Stimulated activated CD8-positive, alpha-beta memory T cell treated with anti-CD3 and anti-CD28 coated beads, Interleukin-4, amount 100 ng/mL, for 4 hours (primary cell): Measurements from ENCODE around the gene ZSCAN20.
"Not testable (repeated sequence)": the region's sequence is repeated elsewhere in the genome, so short reads cannot be mapped to it uniquely, and the experiment has no call there.

Experiments
- DNase-seq, 2 donors: peaks; one replicate each; pipeline ENCODE4 v3.0.0-alpha.2; 2020; ENCODE audit warnings: low read depth in 2 of 2, low spot score in 1 of 2

Gene ZSCAN20

DNA sequence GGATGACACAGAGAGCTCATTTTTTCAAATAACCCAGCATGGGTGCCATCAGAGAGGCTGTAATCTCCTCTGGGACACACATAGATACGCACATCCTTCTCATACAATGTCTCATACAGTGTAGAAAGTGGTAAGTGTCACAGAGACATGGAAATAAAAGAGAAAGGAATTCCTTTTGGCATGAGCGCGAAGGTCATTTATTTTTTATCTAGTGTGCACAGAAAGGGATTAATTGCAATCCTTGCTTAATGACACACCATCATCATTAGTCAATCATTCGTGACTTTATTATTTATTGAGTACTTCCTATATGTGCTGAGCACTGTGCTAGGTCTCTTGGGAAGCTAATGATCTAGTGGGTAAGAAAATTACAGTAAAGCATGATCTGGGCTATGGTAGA is 5.0 kb downstream of the ZSCAN20 start:
- no peak for DNase-seq

DNA sequence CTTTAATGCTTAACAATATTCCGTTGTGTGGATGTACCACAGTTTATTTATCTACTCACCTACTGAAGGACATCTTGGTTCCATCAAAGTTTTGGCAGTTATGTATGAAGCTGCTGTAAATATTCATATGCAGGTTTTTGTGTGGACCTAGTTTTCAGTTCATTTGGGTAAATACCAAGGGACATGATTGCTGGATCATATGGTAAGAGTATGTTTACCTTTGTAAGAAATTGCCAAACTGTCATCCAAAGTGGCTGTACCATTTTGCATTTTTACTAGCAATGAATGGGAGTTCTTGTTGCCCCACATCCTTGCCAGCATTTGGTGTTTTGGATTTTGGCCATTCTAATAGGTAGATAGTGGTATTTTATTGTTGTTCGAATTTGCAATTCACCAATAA is 10.0 kb downstream of the ZSCAN20 start:
- DNase-seq: no peak

DNA sequence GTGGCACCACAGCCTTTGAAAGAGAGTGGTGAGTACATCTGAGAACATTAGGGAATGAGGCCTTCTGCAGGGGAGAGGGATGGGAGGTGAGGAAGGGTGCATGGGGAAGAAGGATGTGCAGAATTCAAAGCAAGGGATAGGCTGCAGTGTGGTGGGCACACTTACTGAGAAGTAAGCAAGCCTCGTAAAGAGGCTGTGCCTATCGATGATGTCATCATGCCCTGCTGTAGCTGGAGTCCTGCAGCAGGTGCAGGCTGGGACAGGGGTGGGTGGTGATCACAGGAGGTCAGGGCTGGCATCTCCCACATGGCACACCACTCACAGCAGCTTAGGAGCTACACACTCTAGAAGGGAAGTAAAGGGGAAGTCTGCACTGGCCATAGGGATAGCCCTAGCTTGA is 16.2 kb downstream of the ZSCAN20 start:
- DNase-seq: no peak

DNA sequence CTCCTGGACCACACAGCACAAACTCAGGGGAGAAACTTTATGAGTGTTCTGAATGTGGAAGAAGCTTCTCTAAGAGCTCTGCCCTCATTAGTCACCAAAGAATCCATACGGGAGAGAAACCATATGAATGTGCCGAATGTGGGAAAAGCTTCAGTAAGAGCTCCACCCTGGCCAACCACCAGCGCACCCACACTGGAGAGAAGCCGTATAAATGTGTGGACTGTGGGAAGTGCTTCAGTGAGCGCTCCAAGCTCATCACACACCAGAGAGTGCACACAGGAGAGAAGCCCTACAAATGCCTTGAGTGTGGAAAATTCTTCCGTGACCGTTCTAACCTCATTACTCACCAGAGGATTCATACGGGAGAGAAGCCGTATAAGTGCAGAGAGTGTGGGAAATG is 22.5 kb downstream of the ZSCAN20 start:
- DNase-seq: no peak

DNA sequence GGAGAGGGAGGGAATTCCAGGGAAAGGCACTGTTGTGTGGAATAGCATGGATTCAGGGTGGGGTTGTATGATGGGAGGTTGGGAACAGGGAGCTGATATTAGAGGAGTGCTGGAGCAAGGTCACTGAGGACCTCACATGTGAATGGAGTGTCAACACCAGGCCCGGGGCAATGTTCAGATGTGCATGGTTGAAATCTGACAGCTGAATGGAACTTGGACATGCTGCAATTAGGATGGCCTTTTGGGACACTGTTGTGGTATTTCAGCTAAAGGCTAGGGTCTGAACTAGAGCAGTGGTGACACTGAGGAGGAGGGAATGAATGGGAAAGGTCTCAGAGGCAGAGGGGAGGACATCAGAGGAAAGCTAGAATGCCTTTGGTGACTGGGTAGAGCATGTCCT is 25.0 kb downstream of the ZSCAN20 start:
- no peak for DNase-seq

DNA sequence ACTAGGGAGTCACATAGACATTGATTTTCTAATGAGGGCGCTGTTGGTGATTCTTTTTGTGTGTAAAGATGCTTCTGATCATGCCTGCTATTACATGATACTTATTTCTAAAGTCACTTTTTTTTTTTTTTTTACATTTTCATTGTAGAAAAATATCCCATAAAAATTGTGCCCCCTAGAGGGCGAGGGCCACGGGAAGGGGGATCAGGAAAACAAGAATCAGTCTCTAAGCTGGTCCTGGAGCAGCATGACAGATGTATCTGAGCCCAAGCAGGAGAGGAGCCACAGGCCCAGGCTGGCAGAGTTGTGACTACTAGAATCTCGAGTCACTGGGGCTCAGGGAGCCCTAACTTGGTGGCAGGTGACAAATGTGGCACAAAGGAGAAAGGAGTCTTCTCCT is 28.1 kb downstream of the ZSCAN20 start:
- DNase-seq: no peak

DNA sequence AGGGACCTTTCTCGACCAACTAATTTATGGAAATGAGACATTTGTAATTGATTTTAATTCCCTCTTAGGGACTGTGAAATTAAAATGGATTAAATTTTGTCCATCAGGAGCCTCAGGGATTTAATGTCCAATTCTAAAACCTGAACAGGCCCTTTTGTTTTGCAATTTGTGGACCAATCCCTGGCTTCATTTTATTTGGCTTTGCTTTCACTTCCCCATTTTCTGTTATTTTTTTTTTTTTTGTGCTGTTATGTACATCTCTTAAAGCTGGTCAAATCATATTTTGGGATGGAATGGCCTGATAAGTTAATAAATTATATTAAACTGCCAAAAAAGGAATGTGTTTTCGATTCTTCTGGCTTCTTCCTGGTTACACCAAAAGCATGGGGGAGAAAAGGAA is 28.9 kb downstream of the ZSCAN20 start:
- no peak for DNase-seq

DNA sequence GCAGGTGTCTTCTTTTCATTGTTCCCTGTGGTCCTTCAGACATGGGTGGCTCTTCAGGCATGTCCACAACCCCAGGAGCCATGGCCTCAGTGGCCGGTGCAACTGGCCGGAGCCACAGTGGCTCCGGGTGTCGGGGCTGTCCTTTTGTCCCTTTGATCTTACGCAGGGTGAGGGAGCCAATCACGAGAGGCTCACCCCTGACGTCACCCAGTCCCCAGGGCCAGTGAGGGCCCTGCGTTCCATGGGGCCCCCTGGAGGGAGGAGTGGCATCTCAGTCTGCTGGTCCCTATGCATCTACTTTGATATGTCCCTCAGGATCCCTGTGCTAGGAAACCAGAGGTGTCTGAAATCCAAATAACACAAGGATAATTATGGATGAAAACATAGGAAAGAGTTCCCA is 29.3 kb downstream of the ZSCAN20 start:
- no peak for DNase-seq

DNA sequence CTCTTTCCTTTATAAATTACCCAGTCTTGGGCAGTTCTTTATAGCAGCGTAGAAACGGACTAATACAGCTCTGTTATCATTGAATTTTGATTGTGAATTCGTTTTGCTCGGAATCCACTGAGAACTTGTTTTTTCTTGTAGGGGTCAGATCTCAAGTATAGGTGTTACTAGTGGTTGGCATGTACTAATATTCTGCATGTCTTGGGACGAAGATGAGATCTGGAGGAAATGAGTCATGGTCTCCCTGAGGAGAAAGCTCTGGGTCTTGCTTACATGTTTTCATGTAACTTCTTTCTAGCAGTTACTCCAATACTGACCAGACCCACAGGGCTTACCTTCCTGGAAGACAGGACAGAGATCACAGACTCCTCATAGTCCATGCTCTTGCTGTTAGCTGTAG is 30.3 kb downstream of the ZSCAN20 start:
- no peak for DNase-seq

DNA sequence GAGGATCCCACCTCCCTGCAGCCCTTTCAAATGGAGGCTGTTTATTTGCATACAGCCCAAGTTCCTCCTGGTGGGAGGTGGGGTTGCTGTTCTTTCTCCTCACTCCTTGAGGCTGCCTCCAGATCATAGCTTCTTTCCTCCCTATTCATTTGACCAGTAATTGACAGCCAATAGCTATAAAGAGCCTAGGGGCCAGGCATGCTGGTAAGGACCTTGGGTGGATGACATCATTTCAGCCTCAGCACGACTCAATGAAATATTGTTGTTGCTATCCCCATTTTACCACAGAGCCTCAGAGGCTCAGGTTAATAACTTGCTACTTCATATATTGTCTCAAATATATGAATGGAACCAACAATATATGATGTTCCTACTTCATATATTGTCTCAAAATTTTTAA is 31.1 kb downstream of the ZSCAN20 start:
- DNase-seq: no peak

DNA sequence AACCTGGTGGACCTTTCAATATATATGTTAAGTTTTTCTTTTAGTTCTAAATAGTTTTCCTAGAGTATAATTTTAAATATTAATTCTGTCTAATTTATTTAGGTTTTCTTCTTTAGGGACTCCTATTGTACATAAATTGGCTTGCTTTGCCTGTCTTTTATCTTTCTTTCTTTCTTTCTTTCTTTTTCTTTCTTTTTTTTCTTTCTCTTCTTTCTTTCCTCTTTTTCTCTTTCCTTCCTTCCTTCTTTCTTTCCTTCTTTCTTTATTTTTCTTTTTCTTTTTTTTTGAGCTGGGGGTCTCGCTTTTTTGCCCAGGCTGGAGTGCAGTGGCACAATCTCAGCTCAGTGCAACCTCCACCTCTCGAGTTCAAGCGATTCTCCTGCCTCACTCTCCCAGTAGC is 35.2 kb downstream of the ZSCAN20 start:
- DNase-seq: no peak

DNA sequence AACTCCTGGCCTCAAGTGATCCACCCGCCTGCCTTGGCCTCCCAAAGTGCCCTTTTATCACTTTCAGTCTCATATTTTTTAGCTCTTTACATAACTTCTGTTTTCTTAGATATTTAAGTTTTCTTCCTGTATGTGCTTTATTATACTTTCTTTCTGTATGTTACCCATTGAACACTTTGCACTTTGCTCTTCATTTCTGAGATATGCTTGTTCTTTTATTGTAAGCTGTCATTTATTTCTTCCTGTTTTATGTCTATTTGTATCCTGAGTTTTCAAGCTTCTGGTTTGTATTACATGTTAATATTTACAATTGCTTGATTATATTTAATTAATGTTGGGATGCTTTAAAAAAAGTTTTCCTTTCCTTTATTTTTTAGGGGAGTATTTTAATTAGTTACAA is 35.7 kb downstream of the ZSCAN20 start:
- no peak for DNase-seq

DNA sequence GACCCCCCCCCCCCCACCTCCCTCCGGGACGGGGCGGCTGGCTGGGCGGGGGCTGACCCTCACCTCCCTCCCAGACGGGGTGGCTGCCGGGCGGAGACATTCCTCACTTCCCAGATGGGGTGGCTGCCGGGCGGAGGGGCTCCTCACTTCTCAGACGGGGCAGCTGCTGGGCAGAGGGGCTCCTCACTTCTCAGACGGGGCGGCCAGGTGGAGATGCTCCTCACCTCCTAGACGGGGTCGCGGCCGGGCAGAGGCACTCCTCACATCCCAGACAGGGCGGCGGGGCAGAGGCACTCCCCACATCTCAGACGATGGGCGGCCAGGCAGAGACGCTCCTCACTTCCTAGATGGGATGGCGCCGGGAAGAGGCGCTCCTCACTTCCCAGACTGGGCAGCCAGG is 36.8 kb downstream of the ZSCAN20 start:
- DNase-seq: not testable (repeated sequence)

DNA sequence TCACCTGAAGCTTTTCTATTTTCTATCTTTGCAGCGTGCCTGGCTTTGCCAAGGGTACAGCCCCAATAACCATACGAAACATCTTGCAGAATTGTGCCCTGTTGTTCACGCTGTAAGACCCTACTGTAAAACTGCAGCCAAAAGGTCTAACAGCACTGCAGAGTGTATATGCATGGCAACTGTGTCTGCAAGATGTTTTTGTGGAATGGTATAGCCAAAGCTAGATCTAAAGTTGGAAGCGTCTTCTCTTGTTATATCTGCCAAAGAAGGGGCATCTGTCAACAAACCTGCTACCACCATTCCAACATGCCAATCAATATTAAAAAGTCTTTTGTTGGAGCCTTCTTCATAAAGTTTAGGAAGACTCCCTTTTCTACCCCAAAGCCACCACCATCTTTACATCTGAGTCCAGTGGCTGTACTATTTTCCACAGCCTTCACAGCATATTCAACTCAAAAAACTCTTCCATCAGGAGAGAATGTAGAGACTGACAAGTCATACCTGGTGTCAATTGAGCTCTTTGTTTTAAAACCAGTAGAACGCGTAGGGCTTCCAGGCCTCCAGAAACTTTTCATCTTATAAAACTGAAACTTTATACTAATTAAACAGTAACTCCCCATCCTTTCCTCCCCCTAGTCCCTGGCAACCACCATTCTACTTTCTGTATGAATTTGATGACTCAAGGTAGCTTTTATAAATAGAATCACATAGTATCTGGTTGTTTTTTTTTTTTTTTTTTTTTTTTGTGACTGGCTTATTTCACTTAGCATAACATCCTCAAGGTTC is 40.0 kb downstream of the ZSCAN20 start:
- DNase-seq: no peak

DNA sequence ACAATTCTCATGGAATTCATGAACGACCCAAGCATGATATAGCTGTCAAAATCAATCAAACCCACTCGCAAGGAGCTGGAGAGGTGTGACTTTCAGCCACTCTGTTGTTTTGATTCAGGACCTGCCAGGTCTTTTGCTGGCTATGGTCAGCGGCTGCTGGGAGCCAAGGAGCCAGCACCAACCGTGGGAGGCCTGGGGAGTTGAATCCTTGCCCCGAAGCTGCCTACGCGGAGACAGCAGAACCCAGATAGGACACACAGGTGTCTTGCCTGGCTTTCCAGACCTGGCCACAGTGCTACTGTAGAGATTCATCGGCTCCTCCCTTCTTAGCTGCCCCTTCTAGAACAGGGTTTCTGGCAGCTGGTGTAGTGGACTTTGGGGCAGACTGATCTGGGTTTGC is 42.7 kb downstream of the ZSCAN20 start:
- DNase-seq: no peak

DNA sequence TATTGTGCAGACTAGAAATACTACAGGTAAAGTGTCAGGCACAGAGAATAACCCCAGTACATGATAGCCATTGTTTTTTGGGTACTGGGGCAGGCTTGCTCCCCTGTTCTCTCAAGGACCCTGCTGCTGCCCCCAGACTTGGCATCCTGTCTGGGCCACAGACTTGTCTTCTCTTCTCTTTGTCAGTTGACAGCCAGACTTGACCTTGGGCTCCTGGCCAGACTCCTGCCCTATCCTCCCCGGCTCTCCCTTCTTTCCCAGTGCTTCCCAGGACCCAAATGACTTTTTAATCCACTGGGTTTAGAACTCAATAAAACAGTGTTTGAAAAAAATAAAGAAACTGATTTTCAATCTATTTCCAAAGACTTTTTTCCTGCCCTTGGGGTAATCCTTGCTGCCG is 43.2 kb downstream of the ZSCAN20 start:
- DNase-seq: no peak

DNA sequence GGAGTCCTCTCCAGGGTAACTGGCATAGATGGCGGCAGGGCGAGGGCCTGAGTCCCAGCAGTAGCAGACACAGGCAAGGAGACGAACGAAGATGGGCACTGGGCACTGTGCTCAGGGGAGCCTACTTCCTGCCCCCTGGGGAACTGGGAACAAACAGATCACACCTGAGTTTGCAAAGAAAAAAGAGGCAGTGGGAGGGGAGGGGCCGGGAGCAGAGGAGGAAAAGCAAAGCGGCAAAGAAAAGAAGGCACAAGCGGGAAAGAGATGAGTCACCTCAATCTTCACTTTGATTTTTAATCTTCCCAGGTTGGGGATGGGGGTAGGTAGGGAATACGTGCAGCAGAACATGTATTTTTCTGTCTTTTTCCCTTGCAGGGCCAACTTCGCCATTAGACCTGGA is 44.0 kb downstream of the ZSCAN20 start:
- DNase-seq: no peak

DNA sequence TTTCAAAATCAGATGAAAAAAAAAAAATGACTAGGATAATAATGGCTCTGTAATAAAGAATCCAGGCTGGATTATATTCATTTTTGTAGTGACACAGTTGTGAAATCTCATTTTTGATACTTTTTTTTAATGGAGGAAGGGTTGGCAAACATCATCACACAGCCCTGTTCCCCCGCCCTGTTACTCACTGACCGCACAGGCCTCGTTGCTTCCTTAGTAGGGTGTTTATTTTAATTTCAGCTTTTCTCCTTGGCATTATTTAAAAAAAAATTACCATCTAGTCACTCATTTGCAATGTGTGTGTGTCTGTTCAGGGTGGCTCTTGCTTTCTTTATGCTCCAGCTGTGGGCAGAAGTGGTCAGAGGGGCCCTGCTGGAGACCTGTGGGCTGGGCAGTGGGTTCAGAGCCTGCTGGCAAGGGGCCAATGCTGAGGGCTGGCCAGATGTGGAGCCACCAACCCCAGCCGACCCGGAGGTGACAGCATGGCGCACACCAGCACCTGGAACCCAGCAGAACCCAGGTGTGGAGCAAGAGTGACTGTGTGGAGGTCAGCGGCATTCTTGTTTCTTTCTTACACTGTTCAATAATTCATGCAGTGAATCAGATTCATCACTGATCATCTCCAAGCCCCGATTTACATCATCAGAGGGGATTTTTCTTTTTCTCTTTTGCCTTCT is 44.6 kb downstream of the ZSCAN20 start:
- no peak for DNase-seq

DNA sequence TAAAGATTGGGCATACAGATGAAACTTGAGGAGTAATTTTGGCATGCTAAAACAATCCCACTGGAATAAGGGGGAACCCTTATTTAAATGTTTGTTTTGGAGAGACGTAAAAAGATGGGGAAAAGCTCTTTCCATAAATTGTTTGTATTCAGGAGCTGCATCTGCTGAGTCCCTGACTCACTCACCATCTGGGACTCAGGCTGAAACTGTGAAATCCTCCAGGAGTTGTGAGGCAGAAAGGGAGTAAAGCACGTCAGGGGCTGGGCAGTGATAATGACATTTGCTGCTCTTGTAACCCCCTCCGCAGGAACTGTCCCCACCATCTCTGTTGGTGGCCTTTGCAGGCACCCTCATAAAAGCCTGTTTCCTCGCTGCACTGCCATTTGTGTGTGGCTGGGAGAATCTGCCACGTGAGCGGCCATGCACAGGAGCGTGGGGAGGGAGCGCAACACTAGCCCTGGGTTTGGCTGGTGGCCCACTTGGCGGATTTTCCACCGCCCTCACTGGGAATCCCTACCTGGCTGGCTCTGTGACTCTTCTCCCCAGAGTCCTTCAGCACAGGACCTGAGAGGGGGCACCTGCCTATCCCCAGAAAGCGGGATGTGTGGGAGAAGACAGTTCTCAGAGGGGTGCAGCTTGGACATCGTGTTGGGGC is 45.3 kb downstream of the ZSCAN20 start:
- no peak for DNase-seq

DNA sequence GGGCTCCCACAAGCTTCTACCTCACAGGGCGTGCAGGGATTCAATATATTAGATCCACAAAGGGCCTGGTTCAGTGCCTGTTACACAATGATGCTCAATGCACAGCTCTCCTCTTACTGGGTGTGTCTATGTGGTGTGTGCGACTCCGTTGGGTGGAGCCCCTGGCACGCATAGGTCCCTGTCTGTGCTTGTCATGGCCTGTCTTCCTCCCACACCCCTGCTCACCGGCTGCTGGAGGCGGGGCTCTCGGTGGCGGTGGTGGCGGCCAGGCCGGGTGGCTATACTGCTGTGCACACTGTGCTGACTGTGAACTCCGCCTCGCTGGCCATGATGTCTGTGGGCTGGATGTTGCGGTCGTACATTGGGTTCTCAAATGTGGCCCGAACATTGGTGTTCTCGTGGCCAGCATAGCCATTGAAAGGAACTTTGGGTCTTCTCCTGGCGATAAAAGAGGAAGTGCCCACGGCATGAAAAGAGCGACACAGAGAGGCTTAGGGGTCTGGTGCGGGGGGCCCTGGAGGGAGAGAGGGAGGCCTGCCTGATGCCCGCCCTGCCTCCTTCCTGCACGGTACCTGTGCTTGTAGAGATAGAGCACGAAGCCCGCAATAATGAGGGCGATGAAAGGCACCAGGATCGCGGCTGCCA is 46.9 kb downstream of the ZSCAN20 start:
- DNase-seq: no peak

DNA sequence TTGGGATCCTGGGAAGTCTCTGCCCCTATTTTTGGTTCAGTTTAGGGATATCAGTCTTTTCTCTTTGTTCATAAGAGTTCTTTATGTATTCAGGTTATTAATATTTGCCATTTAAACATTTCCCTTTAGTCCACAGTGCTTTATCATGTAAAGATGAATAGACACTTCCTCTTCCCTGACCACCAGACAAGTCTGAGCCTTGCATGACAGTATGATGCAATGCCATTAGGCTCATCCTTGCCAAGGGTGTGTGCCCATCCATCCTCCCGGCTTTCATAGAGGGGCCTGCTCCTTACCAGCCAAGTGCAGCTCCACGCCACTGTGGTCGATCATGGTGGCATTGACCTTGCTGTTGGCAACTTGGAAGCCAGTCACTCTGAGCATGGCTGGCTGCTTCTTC is 52.1 kb downstream of the ZSCAN20 start:
- DNase-seq: no peak

DNA sequence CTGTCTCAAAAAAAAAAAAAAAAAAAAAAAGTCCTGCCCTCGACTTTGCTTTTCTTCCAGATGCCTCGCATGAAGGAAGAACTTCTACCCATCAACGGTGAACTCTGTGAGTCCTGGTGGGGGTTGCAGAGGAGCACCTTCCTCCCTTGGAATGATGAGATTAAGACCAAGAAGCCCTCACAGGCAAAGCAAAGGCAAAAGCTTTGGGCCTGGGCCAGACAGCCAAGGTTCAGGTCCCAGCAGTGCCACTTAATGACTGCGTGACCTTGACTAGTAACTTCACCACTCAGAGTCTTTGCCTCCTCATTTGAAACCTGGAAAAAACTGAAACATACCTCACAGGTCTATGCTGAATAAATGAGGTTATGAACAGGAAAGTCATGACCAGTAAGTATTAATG is 55.5 kb downstream of the ZSCAN20 start:
- DNase-seq: no peak
